NCI-H526 (cell line): Measurements from ENCODE around the gene LIN7B.

Experiments
- DNase-seq, 2 experiments: peaks; one replicate each; lab custom pipeline; 2025; lab: John Stamatoyannopoulos, UW

The LIN7B gene

DNA sequence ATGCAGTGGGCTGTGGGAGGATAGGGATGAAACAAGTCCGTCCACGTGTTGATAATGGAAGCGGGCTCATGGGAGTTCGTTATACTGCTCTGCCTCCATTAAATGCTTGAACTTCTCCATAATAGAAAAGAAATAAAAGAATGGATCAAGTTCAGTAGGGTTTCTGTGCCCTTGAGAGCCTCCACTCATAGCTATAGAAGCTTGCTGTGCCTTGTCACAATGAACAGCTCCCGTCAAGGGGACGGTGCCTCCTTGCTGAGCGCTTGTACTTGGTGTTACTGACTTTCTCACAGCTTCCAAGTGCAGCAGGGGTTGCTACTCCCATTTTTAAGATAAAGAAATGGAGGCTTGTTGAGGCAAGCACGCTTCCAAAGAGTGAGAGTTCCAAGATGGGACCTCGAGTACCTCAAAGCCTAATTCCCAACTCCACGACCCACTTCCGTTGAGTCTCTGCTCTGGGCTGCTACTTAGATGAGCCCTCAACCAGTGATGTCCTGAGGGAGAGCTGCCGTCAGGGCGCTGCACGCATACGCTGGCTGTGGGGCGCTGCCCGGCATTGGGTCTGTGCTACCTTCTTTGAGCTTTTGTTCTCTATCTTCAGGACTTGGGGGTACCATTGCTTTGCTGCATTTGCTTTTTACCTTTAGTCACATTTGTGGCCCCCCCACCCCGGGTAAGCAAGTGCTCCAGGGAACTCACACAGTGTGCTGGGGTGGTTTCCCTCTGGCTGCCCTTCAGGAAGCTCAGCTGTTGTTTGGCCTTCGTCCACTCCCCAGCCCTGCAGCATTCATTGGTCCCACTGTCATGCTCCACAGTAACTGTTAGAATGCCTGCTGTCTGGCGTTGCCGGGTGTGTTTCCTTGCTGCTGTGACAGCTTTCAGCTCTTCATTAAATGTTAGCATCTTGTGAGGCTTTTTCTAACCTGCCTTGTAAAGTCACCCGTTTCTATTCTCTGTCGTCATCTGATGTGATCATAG lies 19.4 kb upstream of the LIN7B start:
- no peak for DNase-seq

DNA sequence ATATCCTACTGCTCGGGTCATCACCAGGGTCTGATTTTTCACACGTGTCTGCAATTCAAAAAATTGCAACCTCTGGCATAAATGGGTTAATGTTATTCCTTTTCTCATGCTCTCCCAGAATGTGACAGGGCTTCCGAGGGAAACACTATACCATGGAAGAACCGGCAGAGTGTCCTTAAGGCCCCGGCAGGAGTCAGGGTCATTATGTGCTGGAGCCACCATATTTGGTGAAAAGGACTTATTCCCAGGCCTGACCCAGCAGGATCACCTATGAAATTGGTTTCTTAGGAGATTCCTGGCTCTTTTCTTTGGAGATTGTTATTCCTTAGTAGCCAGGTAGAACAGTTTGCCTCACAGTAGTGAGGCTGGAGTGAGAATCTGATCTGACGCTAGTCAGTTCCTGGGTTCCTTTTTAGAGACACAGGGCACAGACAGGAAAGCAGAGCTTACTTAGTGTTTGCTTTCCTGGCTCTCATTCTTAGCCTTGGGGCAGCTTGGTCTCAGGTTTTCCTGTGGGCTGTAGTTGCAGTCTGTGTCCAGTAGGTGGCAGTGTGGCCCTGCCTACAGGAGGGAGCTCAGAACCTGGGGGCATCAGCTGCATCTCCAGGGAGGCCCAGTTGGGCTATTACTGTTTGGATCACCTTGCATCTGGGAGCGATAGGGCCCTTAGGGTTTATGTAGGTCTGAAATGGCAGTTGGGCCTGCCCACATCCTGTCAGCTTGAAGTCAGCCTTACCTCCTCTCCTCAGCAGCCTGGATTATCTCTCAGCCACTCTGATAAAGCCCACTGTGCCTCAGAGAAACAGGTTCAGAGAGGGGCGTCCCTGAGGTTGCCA lies 16.5 kb upstream of the LIN7B start:
- peak; percentile 59 to 79 for DNase-seq

DNA sequence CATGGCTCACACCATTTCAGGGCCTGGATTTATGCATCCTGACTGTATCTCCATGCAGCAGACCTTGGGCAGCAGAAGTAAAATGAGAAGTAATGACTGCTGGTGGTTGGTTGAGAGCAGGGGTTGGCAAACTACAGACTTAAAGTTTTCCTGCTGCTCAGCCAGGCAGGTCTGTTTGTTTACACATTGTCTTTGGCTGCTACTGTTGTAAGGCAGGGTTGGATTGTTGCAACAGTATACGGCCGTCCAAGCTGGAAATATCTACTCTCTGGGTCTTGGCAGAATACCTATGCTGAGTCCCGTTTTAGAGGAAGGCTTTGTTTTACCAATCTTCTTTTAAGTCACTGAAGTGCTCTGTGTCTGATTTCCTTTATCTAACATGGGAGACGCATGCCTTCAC lies 15.4 kb upstream of the LIN7B start:
- DNase-seq: no peak

DNA sequence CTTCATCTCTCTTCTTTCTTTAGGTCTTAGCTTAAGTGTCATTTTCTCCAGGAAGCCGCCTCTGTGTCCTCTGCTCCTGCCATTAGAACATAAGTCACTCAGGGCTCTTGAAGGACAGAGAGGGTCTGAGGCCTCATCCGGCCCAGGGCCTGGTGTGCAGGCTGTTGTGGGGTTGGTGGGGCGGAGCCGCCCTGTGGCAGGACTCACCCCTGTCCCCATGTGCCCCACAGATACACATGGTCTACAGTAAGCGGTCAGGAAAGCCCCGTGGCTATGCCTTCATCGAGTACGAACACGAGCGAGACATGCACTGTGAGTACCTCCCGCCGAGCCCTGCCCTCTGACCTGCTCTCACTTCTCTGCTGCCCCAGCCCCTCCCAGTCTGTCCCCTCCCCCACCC lies 13.0 kb upstream of the LIN7B start:
- DNase-seq: no peak

DNA sequence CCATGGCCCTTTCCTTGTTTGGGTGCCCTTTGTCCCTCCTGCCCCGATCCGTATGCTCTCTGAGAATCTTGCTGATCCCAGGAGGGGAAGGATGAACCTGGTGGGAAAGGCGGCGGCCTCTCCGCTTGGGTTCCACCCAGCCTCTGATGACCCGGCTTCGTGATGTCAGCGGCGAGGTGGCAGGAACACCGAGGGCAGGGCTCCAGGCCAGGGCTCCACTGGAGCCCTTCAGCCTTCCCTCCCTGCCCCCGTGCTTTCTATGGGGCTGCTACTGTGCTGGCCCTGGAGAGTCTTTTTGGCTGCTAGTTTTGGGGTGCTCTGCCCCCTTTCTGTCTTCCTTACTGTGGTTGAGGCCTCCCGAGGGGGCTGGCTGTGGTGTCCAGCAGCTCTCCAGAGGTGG lies 11.9 kb upstream of the LIN7B start:
- DNase-seq: no peak

DNA sequence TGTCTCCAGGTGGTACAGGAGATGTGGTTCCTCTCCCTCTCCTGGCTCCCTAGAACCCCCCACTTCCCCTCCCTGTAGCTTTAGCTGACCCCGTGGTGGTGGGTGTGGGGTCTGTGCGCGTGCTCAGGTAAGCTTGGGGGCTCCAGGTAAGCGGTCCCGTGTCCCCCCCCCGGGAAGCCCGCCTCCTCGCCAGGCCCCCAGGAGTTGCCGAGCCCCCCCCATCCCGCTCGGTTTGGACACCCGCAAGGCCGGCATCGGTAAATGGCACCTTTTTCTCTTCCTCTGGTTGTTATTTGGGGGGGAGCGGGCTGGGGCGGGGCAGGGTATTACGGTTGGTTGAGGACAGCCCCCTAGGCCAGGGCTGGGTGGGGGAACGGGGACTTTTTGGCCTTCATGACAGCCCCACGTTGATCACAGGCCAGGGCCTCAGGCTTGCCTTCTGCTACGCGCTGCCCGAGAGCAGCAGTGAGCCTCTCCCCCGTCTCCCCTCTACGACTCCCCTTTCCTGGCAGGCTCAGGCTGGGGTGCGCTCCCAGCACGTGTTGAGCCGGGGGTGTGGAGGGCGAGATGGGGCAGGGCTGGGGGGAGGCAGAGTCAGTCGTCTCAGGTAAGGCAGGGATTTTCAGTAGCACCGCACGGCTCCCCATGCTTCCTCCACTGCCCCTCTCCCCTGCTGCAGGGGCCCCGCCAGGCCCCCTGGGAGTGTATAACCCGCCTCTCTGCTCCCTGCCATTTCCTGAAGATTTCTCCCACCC lies 10.7 kb upstream of the LIN7B start:
- no peak for DNase-seq

DNA sequence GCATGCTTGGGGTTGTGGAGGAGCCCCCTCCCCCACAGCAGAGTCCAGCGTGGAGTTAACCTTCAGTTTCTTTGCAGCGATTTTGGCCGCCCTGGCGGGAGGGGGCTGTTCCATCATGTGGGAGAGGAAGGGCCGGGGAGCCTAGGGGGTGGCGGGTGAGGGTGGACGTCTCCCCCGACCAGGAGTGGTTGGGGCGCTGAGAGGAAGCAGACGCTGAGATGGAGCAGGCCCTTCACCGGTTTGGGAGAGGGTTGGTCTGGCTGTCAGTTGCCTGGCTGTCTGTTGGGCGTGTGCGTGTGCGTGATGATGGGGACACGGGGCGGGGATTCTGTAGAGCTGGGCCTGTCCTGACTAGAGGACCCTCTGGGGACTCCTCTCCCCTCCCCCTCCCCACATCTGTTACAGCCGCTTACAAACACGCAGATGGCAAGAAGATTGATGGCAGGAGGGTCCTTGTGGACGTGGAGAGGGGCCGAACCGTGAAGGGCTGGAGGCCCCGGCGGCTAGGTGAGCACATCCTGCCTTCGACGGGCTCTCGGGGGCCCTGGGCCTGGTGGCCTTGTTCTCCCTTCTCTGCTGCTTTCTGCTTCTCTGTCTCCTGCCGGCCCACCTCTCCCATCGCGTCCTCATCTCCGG lies 9.8 kb upstream of the LIN7B start:
- no peak for DNase-seq

DNA sequence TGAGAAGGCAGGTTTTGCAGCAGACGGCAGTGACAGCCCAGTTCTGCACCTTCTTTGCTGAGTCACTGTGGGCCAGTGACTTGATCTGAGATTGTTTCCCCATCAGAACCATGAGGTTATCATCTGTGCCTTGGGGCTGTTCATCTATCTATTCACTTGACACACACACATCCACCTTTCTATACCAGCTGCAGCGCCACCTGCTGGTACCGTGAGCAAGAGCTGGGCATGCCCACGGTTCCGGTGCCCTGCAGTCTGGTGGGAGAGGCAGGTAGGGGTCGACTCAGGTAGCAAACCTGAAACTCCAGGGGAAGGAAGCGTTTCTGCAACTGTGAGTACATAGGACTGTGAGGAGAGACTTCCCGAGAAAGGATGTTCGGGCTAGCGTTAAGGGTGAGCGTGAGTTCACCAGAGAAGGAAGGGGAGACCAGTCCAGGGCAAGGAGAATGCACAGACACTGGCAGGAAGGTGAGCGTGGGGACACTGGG lies 7.5 kb upstream of the LIN7B start:
- DNase-seq: peak; percentile 28 to 76

DNA sequence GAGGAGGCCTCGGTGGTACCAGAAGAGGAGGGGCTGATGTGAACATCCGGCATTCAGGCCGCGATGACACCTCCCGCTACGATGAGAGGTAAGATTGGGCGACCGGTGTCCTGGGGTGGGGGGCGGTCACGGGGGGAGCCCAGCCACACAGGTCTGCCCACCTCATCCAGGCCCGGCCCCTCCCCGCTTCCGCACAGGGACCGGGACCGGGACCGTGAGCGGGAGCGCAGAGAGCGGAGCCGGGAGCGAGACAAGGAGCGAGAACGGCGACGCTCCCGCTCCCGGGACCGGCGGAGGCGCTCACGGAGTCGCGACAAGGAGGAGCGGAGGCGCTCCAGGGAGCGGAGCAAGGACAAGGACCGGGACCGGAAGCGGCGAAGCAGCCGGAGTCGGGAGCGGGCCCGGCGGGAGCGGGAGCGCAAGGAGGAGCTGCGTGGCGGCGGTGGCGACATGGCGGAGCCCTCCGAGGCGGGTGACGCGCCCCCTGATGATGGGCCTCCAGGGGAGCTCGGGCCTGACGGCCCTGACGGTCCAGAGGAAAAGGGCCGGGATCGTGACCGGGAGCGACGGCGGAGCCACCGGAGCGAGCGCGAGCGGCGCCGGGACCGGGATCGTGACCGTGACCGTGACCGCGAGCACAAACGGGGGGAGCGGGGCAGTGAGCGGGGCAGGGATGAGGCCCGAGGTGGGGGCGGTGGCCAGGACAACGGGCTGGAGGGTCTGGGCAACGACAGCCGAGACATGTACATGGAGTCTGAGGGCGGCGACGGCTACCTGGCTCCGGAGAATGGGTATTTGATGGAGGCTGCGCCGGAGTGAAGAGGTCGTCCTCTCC lies 6.3 kb upstream of the LIN7B start:
- no peak for DNase-seq

DNA sequence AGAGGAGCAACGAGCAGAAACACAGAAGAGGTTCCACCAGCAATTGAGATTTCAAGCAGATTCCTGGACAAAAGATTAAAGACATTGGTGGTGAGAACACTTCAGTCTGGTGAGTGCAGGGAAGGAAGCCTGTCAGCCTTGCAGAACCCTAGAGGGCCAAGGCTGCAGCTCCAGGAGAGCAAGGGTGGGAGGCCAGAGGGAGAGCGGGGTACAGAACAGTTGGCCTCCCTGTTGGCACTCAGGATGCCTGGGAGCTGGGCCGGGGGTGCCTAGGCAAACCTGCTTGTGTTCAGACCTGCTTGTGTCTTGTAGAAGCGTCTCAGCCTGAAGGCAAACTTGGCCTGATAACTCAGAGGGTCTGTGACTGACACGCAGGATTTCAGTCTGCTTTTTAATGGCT lies 5.1 kb upstream of the LIN7B start:
- DNase-seq: no peak

DNA sequence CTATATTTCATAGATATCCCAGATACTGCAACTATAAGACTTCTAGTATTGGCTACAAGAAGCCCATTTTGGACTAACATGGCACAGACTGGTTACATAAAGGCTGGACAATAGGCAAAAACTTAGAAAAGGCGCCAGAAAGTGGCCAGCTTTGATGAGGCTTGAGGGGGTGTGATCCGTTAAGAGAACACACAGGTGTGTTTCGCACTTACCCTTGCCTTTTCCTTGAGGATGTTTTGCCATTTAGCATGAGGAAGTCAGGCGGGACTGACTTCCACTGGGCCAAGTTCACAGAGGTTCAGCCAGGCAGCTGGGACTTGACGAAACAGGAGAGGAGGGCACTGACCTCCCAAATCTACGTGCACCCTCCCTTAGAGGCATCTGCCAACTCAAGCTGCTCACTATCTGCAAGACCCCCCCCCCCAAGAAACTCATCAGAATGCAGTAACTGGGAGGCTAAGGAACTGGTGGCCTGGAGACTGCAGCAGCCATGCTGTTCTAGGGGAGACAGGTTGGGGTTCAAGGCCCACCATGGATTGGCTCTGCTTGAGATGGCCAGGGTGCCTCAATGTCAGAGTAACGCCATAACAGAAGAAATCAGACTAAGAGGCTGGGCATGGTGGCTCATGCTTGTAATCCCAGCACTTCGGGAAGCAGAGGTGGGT lies 4.5 kb upstream of the LIN7B start:
- no peak for DNase-seq

DNA sequence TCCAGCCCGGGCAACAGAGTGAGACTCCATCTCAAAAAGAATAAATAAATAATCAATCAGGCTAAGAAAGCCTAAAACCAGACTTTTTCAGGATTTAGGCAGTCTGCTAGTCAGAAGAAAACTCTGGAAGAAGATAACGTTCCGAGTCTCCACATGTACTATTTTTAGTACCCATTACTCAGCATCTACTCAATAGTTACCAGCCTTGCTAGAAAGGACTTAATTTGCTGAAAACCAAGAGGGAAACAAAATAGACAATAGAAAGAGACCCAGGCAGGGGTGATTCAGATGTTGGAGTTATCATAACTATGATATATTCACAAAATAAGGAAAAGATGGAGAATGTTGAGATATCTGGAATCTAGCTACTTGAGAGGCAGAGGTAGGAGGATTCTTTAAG lies 3.6 kb upstream of the LIN7B start:
- DNase-seq: no peak

DNA sequence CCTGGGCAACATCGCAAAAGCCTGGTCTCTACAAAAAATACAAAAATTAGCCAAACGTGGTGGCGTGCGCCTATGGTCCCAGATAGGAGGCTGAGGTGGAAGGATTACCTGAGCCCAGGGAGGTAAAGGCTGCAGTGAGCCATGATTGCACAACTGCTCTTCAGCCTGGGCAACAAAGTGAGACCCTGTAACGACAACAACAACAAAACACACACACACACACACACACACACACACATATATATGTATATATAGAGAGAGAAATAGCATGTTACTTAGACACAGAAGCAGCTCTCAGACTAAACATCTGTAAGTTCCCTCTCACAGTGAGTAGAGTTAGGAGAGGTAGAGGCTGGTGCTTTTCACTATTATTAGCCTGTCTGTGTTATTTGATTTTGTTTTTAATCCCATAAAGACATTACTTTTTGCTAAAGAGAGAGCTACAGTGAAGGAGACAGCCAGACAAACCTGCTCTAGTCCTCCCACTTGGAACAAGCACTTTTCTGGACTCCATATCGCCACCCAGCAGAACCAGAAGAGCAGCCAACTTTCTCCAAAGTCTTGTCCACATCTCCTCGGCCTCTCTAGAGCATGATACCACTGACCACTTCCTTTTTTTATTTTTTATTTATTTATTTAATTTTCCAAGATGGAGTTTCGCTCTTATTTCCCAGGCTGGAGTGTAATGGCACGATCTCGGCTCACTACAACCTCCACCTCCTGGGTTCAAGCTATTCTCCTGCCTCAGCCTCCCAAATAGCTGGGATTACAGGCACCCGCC lies 2.8 kb upstream of the LIN7B start:
- no peak for DNase-seq

DNA sequence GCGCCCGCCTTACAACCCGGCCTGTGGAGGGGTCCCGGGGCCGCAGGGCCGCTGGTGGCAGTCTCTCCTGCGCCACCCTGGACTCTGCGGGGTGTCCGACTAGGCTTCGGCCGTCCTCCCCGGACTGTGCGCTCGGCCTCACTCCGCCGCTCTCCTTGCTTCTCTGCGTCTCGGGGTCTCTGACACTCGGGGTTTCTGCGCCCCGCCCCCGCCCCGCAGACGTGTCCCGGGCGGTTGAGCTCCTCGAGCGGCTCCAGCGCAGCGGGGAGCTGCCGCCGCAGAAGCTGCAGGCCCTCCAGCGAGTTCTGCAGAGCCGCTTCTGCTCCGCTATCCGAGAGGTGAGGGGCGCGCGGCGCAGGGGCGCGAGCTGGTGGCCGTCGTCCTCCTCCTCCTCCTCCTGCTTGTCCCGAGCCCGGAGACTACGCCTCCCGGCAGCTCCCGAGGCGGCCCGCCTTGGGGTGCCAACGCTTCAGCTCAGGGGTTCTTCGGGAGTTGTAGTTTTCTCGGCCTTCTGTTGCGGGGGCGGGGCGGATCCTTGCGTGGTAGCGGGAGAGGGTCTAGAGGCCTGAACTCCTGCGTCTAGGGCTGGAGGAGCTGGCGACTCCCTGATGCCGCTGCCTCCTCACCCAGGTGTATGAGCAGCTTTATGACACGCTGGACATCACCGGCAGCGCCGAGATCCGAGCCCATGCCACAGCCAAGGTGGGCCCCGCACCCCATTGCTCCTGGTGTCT lies 627 bp downstream of the LIN7B start:
- peak; percentile 46 to 76 for DNase-seq

DNA sequence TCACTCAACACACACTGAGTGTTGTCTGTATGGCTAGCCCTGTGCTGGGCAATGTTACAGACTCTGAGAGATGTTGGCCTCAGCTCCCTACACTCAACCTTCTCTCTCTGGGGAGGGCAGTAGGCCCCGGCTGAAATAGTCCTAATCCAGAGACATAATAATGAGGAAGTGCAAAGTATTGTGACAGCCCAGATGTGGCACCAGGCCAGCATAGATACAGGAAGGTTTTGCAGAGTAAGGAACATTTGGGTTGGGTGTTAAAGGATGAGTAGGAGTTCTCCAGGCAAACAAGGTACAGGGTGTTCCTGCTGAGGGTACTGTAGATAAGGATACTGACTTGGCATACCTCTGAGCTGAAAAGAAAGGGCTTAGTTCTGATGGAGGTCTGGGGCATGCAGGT lies 2.4 kb downstream of the LIN7B start:
- DNase-seq: no peak

DNA sequence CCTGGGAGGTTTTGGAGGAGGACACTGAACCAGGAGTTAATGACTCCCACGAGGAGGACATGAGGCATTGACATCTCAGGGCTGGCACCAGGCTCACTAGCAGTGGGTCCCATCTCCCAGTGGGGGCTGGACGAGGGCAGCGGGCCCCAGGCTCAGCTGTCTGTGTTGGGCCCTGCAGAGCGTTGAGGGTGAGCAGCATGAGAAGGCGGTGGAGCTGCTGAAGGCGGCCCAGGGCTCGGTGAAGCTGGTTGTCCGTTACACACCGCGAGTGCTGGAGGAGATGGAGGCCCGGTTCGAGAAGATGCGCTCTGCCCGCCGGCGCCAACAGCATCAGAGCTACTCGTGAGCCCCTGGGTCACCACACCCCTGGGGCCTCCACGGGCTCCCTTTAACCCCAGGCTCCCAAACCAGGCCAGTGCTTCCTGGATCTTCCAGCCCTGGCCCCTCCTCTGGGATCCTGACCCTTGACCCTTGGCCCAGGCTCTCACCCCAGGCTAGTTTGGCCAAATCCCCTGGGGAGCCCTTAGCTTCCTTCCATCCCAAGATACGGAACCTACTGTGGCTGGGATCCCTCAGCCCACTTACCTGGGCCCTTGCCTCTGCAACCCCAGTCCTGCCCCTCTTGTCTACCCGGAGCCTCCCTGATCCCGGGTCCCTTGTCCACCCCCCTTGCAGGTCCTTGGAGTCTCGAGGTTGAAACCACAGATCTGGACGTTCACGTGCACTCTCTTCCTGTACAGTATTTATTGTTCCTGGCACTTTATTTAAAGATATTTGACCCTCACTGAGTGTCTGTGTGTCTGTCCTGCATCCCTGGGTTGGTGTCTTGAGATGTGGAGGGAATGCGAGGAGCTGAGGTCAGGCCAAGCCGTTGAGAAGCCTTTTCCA lies 3.8 kb downstream of the LIN7B start:
- no peak for DNase-seq

DNA sequence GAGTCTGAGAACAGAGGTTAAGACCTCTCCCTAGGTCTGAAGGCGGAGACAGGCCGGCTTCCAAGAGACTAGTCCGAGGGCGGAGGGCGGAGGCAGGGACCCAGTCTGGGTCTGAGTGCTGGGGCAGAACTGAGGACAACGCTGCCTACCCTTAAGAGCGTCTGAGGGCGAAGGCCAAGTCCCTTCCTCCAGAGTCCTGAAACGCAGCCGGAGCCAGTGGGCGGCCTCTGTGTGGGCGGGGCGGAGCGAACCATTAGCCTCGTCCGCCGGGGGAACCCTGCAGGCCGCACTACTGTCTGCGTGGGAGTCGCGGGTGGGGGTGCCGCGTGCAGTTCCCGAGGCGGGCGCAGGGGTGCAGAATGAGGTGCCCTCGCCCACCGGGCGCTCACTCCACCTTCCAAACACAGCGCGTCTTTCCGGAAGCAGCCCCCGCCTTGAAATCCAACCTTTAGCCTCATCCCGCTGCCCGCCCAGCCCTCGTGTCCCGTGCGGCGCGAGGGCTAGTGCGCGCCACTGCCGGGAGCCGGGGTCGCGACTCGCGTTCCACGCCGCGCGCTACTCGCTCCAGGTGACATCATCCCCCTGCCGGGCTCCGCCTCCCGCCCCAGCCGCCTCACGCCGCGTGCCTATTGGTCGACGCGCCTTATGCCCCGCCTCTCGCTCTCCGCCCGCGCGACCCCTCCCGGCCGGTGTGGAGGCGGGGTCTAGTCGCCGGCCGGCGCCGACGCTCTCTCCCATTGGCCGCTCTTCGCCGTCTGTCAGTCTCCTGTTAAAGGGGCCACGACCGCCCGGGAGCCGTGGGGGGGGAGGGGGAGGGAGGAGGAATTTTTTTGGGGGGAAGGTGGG lies 4.6 kb downstream of the LIN7B start, which contains the start of gene C19orf73:
C19orf73 (minus strand) TSS at position 579 of the 846 bp plus-strand sequence; CDS start at position 458, 121 bp downstream.
- peak; percentile 70 to 97 for DNase-seq
